Loucy (cell line): ENCODE results near the gene ELOVL4.

Source experiments
- EZH2phosphoT487 ChIP-seq: fragments of 200-600 bp; IDR thresholded peaks from 2 replicates; pipeline ENCODE4 v1.6.1; 2018; ENCODE audit warnings: antibody characterized with exemption, mild to moderate bottlenecking, moderate library complexity, borderline replicate concordance
- TF ChIP-seq, protein P1 (sequence below): fragments of 200-600 bp; sonication (generic); conservative IDR thresholded peaks from 2 replicates; pipeline ENCODE4 v1.5.1; 2014; ENCODE audit warnings: mild to moderate bottlenecking, antibody characterized with exemption, low read length

DNA sequence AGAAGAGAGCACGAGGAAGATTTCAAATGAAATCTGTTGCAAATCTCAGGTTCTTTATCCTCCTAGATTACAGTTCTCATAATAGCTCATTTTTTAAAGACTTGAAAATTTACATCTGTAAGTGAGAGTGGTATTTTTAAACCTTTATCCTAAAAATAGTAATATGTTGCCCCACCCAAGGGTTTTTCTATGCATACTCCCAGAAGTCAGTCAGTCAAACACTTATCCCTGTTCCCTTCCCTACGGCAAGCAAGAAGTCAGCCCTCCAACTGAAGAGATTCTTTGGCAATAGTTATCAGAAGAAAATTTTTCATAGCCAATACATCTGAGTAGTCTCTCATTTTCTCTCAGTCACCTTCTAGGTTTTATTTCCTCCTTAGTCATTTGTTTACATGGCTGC lies 24.1 kb downstream of the ELOVL4 start:
- TF ChIP-seq, protein P1, sequence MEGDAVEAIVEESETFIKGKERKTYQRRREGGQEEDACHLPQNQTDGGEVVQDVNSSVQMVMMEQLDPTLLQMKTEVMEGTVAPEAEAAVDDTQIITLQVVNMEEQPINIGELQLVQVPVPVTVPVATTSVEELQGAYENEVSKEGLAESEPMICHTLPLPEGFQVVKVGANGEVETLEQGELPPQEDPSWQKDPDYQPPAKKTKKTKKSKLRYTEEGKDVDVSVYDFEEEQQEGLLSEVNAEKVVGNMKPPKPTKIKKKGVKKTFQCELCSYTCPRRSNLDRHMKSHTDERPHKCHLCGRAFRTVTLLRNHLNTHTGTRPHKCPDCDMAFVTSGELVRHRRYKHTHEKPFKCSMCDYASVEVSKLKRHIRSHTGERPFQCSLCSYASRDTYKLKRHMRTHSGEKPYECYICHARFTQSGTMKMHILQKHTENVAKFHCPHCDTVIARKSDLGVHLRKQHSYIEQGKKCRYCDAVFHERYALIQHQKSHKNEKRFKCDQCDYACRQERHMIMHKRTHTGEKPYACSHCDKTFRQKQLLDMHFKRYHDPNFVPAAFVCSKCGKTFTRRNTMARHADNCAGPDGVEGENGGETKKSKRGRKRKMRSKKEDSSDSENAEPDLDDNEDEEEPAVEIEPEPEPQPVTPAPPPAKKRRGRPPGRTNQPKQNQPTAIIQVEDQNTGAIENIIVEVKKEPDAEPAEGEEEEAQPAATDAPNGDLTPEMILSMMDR: no peak
- TF ChIP-seq EZH2phosphoT487: no peak
